OCI-M2 (cell line): ENCODE measurements around the gene PACRG.

Experiments used
- DNase-seq: peaks from one replicate; lab custom pipeline; 2025; ENCODE audit not compliant: unreplicated experiment; lab: John Stamatoyannopoulos, UW

The PACRG gene

DNA sequence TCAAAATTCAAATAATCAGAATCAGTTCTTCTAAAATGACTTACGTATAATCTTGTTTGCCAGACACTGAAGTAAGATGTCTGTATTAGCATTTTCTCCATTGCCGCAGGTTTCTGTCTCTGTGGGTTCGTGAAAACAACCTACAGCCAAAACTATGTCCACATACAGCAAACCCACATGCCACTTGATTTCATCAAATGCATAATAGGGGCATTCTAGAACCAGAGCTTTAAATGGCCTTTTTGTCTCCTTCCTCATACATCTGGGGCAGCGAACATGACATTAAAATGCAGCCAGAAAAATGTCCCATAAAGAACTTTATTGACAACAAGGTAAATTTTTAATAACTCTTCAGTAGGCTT is 596.5 kb downstream of the PACRG start:
- DNase-seq: no peak

DNA sequence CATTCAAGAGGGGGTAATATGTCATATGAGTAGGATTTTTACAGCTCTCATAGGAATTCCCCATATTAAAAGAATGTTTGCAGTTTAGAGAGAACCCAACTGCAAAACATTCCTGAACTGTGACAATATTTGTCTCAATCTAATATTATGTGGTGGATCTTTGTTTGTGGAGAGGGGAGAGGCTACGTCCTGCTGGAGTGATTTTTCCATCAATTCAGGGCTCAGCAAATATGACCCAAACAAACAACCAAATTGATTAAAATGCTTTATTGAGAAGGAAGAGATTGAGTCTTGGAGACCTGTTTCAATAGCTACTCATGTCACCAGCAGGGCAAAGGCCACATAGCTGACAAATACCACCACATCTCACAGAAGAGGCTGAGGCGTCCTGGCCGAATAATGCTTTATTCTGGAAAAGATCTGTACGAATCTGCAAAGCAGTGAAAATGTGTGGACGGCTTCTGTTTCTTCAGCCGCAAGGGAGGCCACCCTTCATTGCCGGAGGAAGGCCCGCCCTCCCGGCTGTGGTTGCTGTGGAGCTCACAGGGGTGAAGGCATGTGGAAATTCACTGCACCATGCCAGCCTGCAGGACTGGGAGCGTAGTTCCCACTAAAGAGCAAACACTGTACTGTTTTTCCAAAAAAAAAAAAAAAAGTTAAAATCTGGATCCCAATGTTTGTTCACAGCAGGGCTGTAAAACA is 597.1 kb downstream of the PACRG start:
- no peak for DNase-seq

- DNase-seq: no peak
Measured at GRCh38 chr6:163325390-163325784, 597.6 kb downstream of the PACRG start.

DNA sequence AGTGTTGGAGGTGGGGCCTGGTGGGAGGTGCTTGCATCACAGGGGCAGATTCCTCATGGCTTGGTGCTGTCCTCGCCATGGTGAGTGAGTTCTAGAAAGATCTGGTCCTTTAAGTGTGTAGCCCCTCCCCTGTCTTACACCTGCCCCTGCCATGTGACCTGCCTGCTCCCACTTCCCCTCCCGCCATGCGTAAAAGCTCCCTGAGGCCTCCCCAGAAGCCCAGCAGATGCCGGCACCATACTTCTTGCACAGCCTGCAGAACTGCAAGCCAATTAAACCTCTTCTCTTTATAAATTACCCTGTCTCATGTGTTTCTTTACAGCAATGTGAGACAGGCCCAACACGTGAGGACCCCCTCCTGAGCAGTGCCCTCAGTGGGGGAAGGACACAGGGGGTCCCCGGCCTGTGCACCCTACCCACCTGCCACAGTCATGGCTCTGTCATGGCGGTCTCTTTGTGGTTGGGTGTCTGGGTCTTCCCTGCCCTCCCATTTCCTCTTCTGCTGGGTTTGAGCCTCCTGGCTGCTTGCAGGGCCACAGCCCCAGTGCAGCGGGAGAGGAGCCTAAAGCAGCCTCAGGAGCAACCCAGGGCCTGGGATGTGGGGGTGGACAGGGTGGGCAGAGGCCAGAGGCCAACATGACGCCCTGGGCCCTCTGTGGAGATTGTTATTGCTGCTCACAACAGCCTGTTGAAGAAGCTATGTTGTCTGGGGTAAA is 599.5 kb downstream of the PACRG start:
- no peak for DNase-seq

DNA sequence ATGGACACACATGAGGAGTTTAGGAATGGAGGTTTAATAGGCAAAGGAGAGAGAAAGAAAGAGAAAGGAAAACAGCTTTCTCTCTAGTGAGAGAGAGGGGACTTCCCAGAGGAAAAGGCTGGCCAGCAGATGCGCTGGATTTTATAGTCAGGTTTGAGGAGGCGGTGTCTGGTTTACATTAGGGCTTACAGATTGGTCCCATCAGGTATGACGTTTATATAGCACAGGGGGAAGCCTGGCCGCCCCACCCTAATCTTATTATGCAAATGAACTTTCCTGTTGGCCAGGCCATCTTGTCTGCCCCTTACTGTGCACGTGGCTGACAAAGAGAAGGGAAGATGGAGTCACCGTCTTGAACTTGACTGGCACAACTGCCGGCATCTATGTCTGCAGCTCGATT is 600.1 kb downstream of the PACRG start:
- no peak for DNase-seq

- no peak for DNase-seq
Measured at GRCh38 chr6:163328411-163328810, 600.6 kb downstream of the PACRG start.

DNA sequence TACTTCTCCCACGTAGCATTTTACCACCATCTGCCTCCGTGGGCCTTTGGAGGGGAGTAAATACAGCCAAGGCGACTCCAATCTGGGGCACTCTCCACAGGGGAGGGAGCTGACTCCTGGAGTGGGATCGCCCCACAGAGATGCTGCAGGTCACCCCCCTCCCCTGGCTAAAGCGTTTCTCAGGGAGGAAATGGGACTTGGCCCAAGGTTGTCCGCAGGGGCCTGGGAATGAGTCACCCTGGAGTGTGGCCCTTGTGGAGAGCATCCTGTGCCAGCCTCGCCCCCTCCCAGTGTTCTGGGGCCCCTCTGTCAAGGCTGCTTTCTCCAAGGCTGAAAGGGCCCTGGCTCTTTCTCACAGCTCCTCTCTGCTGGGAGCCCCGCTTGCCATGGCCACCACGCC is 602.2 kb downstream of the PACRG start:
- DNase-seq: no peak

GRCh38 chr6:163331245-163331644 is 603.5 kb downstream of the PACRG start:
- DNase-seq: no peak

- no peak for DNase-seq
Measured at GRCh38 chr6:163332575-163332974, 604.8 kb downstream of the PACRG start.

DNA sequence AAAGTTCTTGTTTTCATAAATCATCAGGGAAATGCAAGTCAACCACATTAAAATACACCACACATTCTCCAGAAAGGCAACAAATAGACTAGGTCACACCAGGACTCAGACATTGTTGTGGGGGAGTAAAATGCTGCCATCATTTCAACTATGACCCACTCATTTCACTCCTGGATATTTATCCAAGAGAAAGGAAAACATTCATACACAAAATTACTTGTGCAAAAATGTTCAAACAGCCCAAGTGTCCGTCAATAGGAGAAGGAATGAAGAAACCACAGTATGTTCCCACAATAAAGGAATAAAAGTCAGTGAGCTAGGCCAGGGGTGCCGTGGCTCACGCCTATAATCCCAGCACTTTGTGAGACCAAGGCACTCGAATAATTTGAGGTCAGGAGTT is 605.3 kb downstream of the PACRG start:
- no peak for DNase-seq

GRCh38 chr6:163333701-163334663 is 606.2 kb downstream of the PACRG start:
- no peak for DNase-seq

GRCh38 chr6:163335056-163335455 is 607.3 kb downstream of the PACRG start:
- no peak for DNase-seq

DNA sequence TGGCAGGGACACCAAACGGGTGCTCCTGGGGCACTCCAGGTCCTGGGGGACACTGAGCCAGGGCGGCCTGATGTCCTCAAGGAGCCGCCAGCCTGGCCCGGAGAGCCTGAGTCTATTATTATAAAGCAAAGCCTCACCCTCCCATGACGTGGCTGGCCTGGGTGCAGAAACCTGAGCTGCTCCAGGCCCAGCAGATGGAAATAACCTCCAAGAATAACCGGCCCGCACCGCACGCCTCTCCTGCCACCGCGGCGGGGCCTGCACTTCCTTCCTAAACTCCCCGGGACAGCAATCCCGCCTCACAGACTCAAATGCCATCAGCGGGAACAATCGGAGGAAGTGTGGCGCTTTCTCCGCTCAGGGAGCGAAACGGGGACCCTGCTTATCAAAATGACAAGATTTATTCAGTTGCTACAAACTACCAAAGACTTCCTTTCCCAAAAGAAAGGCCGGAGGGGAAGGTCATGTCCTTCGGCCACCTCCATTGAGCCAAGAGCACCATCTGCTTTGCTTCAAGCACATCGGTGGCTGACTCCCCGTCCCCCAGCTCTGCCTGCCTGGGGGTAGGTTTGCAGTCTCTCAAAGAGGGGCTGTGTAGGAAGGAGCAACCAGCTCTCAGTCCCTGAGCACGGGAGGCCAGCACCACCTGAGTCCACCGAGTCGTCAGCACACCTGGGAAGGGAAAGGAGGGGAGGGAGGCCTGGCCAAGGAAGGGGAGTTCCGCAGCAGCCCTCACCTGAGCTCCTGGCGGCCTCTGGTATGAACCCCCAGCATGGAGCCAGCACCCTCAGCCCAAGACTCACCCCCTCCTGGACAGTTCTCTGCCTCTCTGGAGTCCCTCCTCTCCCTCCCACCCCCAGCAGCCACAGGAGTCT is 608.1 kb downstream of the PACRG start:
- DNase-seq: no peak

GRCh38 chr6:163336961-163337360 is 609.2 kb downstream of the PACRG start:
- no peak for DNase-seq

- DNase-seq: no peak
Measured at GRCh38 chr6:163337958-163338357, 610.2 kb downstream of the PACRG start.

- no peak for DNase-seq
Measured at GRCh38 chr6:163338671-163339405, 611.1 kb downstream of the PACRG start.

DNA sequence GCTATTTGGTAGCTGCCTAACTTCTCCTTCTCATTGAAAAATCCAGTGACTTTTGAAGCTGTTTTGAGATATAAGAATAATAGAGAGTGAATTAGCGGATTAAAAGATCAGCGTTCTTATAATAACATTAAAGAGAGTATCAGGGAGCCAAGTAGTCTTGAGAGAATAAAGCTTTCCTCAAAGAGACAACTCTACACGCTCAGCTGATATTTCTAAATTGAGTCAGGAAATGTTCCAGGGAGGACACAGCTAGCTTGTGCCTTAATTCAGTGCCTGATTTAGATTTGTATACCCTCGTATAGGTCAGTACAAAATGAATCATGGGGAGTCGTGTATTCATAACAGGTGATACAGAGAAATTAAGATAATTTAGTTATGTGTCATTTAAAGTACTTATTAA is 611.7 kb downstream of the PACRG start:
- no peak for DNase-seq

DNA sequence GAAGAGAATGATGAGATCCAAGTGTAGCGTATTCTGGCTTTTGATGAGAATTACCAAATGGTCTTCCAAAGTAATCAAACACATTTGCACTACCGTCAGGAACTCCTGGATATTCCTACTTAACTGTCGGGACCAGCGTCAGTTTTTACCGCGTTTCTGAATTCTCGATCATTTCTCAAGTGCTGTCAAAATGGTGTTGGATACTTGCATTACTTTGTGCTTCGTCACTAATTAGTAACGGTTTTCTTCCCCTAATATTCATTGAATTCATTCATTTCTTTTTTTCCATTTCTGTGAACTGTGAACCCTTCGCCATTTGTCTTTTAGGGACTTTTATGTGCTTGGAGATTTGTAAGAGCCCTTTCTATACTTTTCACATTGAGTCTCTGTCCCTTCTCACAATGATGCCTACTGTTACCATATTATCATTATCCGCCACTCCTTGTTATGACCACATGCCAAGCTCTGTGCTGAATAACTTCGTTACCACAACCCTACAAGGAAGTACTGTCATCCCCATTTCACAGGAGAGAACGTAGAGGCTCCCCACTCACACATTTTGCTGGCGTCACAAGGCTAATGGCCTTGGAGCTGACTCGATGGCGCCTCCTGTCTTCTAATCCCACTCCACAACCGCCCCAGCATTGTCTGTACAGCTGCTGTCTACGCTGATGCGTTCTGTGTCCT is 612.6 kb downstream of the PACRG start:
- DNase-seq: no peak

- no peak for DNase-seq
Measured at GRCh38 chr6:163341224-163342061, 613.7 kb downstream of the PACRG start.
